HG03103 (cell line): Measurements from ENCODE around the gene MED10.

Source experiments
- ATAC-seq: cut with Tn5 transposase; IDR thresholded peaks from one replicate; pipeline ENCODE4 v1.9.1; 2021; ENCODE audit warnings: low read depth; ENCODE audit not compliant: unreplicated experiment

The MED10 gene

GRCh38 chr5:6399980-6400910, 21.9 kb upstream of the MED10 start:
- ATAC-seq = no peak

DNA sequence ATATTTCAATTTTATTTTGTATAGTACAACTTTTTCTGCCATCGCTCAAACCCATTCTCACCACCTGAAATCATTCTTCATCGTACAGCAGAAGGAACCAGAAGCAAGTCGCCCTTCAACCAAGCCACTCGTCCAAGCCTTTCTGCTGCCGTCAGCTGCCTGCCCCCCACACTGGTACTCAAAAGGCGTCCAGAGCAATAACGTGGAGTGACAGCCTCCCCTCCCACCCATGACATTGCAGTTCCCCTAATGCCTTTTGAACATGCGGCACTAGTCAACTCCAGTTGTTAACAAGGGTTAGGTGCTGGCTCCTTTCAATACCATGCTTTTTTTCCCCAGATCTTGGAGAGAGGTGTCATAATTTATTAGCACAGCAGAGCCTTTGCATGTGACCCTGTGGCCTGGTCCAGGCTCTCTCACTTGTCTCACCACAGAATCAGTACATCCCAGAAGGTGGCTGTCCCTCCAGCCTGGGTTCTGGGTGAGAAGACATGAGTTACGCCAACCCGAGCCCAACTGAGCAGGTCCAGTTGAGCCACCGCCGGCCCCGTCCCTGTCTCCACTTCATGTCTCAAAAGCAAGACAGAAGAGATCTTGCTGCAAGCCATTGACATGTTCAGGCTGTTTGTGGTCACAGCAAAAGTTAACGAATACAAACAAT, 20.4 kb upstream of the MED10 start:
- no peak for ATAC-seq

DNA sequence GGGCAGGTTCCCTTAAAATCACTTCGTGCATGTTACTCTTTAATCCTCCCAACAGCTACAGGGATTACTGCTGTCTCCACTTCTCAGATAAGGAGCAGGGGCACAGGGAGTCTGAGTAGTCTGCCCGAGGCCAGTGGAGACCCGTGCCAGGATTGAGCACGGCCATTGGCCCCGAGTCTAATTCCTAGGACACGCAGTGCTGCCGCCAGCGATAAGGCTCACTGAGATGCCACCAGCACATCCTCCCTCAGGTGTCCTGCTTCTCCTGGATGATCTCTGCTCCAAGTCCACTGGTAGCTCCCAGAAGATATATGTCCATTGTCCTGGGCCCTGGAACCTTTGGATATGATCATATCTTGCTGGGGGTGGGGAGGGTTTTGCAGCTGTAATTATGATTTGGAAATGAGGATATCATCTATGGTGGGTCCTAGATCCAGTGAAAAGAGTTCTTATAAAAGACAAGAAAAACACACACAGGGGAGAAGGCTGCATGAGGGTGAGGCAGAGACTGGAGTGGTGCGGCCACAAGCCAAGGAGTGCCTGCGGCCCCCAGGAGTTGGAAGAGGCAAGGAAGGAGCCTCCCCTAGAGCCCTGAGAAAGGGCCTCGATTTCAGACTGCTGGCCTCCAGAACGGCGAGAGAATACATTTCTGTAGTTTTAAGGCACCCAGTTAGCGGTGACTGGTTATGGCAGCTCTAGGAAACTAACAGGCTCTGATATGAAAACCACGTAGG, 19.4 kb upstream of the MED10 start:
- ATAC-seq = no peak

DNA sequence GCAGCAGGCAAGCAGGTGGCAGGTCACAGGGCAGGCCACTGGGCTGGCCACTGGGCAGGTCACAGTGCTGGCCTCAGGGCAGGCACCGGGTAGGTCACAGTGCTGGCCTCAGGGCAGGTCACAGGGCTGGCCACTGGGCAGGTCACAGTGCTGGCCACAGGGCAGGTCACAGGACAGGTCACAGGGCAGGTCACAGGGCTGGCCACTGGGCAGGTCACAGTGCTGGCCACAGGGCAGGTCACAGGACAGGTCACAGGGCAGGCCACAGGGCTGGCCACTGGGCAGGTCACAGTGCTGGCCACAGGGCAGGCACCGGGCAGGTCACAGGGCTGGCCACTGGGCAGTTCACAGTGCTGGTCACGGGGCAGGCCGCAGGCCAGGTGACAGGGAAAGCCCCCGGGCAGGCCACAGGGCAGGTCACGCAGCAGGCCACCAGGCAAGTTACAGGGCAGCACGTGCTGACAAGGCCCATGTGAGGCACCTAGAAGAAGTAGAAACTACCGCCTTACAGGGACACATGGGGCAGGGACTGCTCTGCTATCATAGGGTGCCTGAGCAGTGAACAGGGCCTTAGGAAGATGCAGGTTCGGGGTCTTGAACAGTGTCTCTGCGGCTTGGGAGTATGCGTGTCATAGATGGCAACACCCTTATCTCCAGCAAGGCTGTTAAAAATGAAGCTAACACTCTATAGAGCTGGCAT, 18.6 kb upstream of the MED10 start:
- no peak for ATAC-seq

GRCh38 chr5:6396043-6396442, 17.7 kb upstream of the MED10 start:
- ATAC-seq = no peak

GRCh38 chr5:6395621-6396020, 17.3 kb upstream of the MED10 start:
- no peak for ATAC-seq

- ATAC-seq = no peak
Measured at GRCh38 chr5:6395102-6395445, 16.7 kb upstream of the MED10 start.

GRCh38 chr5:6394429-6395101, 16.2 kb upstream of the MED10 start:
- ATAC-seq = no peak

DNA sequence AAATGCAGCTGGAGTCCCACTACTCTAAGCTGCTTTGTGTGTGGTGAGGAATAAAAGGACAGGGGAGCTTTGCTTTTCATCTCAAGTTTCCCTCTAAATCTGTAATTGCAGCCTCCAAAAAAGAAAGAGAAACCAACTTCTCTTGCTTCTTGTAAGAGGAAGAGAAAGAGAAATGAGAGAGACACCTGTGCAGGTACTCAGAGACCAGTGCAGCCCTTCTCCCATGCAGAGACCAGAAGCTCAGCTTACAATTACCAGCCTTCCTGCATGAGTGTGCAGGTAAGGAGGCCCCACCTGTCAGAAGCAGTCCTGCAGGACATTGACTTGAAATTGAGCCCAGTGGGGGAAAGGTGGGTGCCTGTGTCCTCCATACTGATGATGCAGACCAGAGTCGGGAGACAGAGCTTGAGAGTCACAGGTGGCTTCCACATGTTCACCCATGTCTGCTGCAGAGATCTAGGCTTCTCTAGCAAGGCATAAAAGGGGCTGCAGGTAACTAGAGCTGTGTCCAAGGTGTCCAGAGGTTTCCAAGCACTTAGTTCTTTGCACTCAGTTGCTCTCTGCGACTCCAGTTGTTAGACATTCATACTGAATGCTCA, 15.3 kb upstream of the MED10 start:
- no peak for ATAC-seq

DNA sequence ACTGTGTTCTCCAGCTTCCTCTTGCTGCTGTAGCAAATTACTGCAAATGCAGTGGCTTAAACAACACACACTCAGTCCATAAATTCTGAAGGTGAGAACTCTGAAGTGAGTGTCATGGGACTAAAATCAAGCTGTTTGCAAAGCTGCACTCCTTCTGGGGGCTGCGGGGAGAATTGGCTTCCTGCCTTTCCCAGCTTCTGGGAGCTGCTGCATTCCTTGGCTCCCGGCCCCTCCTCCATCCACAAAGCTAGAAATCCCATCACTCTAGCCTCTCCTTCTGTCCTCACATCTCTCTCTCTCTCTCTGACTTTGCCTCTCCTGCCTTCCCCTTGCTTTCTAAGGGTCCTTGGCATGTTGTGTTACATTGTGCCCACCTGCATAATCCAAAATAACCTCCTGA, 14.2 kb upstream of the MED10 start:
- no peak for ATAC-seq

GRCh38 chr5:6391151-6391550, 12.8 kb upstream of the MED10 start:
- ATAC-seq = no peak

- ATAC-seq = no peak
Measured at GRCh38 chr5:6389946-6390530, 11.7 kb upstream of the MED10 start.

DNA sequence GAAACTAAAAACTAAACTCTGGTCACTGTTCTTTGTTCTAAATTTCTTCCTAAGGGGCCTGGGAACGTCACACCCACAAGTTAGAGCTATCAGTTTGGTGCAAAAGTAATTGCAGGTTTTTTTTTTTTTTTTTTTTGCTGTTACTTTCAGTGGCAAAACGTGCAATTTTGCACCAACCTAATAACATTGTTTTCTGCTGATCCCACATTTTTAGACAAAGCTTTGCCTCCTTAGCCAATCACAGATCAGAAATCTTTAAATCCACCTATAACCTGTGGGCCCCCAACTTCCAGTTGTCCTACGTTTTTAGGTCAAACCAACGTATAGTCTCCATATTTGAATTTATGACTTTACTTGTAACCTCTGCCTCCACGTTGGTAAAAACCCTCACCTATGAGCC, 11.1 kb upstream of the MED10 start:
- ATAC-seq = no peak

GRCh38 chr5:6387970-6388369, 9.6 kb upstream of the MED10 start:
- ATAC-seq = no peak

GRCh38 chr5:6386271-6386670, 7.9 kb upstream of the MED10 start:
- ATAC-seq = no peak

- ATAC-seq = no peak
Measured at GRCh38 chr5:6384856-6385255, 6.5 kb upstream of the MED10 start.

DNA sequence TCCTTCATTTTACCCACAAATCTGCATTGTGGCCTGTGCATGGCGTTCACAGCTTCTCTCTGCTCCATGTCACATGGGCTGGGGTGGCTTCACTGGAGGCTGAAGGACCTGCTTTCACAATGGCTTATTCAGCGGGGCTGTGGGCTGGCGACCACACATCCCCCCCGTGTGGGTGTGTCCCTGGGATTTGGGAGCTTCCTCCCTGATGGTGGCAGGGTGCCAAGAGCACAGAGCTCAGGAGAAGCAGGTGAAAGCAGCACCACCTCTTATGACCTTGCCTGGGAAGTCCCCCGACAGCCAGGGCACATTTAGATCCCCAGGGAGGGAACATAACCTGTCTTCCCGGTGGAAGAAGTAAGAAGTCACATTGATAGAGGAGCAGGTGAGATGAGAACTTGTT, 5.0 kb upstream of the MED10 start:
- ATAC-seq = no peak

DNA sequence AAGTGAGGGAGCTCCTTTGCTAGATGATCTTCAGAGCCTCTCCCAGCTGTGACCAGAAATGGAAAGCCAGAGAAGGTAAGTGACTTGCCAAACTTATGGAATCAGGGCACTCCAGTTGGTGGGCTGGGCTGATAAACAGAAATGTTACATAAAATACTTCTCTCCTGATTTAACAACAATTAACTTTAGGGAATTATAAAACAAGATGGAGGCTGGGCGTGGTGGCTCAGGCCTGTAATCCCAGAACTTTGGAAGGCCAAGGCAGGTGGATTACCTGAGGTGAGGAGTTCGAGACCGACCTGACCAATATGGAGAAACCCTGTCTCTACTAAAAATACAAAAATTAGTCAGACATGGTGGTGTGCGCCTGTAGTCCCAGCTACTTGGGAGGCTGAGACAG, 899 bp upstream of the MED10 start:
- ATAC-seq = no peak

DNA sequence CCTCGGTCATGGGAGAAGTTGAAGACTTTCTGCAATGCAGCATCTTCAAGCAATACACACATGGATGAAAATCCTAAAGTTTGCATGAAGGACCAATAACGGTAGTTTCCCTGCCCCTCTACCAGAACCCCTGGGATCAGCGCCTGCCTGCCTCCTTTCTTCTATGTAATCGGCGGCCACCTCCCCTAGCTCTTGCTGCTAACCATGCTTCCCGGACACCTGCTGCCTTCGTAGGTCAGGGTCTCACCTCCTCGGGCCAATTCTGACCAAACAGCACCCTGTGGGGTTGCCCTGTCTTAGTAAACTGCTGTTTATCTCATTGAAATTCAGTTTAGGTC, 388 bp upstream of the MED10 start:
- ATAC-seq = no peak

DNA sequence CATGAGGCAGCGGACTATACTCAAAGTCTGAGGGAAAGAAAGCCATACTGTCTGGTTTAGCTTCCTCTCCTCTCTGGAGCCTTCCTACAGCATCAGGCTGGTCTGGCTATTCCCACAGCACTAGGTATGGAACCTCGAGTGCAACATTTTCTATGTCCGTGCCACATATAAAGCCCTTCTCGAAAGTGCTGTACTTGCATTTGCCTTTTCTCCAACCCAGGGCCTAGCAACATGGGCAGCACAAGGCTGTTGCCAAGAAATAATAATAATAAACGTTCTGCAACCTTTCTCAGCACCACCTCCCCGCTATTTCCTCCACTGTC, 804 bp downstream of the MED10 start:
- ATAC-seq = no peak
